Endothelial cell of umbilical vein (primary cell): ENCODE results near the gene HIVEP3.

Source experiments
- EZH2 ChIP-seq: IDR thresholded peaks from 2 replicates; pipeline ENCODE4 v1.6.1; 2012; ENCODE audit warnings: borderline replicate concordance, low read depth, mild to moderate bottlenecking, moderate library complexity, low read length, inconsistent platforms; ENCODE audit not compliant: severe bottlenecking
- POLR2AphosphoS5 ChIP-seq: IDR thresholded peaks from 2 replicates; pipeline ENCODE4 v1.6.1; 2012; ENCODE audit warnings: low read depth, mild to moderate bottlenecking, control low read depth, low read length, moderate library complexity; ENCODE audit not compliant: insufficient read depth
- TF ChIP-seq, protein P1 (sequence below), 2 donors: IDR thresholded peaks; 1 replicate in 1 of 2; 2 replicates in 1 of 2; pipeline ENCODE4 v1.5.1; 2011; ENCODE audit warnings: low read length in 2 of 2, mild to moderate bottlenecking in 2 of 2, moderate library complexity in 2 of 2, control low read depth in 1 of 2, inconsistent platforms in 1 of 2, low read depth in 1 of 2; ENCODE audit not compliant: insufficient read depth in 1 of 2; ENCODE audit errors: extremely low read depth in 1 of 2

DNA sequence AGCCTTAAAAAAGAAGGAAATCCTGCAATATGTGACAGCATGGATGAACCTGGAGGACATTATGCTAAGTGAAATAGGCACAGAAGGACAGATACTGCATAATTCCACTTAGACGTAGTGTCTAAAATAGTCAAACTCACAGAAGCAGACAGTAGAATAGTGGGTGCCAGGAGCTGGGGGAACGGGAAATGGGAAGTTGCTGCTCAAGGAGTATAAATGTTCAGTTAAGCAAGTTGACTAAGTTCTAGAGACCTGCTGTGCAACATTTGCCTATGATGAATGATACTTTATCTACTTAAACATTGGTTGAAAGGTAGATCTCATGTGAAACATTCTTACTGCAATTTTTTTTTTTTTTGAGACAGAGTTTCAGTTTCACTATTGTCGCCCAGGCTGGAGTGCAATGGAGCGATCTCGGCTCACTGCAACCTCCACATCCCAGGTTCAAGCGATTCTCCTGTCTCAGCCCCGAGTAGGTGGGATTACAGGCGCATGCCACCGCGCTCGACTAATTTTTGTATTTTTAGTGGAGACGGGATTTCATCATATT is 197.8 kb downstream of the HIVEP3 start:
- TF ChIP-seq, protein P1, sequence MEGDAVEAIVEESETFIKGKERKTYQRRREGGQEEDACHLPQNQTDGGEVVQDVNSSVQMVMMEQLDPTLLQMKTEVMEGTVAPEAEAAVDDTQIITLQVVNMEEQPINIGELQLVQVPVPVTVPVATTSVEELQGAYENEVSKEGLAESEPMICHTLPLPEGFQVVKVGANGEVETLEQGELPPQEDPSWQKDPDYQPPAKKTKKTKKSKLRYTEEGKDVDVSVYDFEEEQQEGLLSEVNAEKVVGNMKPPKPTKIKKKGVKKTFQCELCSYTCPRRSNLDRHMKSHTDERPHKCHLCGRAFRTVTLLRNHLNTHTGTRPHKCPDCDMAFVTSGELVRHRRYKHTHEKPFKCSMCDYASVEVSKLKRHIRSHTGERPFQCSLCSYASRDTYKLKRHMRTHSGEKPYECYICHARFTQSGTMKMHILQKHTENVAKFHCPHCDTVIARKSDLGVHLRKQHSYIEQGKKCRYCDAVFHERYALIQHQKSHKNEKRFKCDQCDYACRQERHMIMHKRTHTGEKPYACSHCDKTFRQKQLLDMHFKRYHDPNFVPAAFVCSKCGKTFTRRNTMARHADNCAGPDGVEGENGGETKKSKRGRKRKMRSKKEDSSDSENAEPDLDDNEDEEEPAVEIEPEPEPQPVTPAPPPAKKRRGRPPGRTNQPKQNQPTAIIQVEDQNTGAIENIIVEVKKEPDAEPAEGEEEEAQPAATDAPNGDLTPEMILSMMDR (IDR thresholded peaks at IDR 0.05; ENCODE audit: extremely low read depth in 1 of 2, insufficient read depth in 1 of 2, low read depth in 1 of 2, low read length in 2 of 2): no peak
- TF ChIP-seq EZH2 (no peak), POLR2AphosphoS5 (no peak)
